ENCODE data around the gene PON1.

The PON1 gene

DNA sequence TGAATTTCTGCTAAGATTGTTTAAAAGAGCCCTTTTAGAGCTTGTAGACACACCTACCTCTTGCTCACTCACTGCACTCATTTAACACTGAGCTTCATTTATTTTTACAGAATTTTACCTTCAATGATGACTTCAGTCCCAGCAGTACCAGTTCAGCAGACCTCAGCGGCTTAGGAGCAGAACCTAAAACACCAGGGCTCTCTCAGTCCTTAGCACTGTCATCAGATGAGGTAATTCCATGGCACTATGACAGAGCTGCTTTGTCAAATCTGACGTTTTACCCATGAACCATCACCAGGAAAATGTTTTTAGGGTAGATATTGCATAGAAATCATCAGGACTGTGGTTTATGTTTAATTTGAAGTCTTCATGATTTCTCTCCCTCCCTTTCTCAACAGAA lies 38.2 kb downstream of the PON1 start:
- TF ChIP-seq, protein P1, sequence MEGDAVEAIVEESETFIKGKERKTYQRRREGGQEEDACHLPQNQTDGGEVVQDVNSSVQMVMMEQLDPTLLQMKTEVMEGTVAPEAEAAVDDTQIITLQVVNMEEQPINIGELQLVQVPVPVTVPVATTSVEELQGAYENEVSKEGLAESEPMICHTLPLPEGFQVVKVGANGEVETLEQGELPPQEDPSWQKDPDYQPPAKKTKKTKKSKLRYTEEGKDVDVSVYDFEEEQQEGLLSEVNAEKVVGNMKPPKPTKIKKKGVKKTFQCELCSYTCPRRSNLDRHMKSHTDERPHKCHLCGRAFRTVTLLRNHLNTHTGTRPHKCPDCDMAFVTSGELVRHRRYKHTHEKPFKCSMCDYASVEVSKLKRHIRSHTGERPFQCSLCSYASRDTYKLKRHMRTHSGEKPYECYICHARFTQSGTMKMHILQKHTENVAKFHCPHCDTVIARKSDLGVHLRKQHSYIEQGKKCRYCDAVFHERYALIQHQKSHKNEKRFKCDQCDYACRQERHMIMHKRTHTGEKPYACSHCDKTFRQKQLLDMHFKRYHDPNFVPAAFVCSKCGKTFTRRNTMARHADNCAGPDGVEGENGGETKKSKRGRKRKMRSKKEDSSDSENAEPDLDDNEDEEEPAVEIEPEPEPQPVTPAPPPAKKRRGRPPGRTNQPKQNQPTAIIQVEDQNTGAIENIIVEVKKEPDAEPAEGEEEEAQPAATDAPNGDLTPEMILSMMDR (conservative IDR thresholded peaks at IDR 0.05; ENCODE audit: low read length) = no peak
- no peak for DNase-seq (ENCODE audit: low read depth)
- H3K4me3 ChIP-seq (ENCODE audit: low read length) = no peak overlapping the region

DNA sequence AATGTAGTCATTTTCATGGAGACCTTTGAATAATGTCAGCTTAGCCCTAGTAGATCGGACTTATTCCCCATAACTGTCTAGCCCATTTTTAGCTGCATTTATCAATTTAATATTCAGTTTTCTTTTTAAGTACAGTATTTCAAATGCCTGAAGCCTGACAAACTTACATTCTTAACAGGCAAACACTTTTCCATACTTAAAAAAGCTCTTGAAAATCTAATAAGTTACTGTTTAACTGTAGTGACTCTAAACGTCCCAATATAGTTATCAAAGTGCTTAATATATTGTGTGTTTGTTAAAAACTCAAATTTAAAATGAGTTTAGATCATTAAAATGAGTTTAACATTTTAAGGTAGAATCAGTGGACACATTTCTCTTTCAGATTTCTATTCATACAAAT lies 44.9 kb downstream of the PON1 start:
- DNase-seq (ENCODE audit: low read depth) = no peak
- TF ChIP-seq, protein P1 (conservative IDR thresholded peaks at IDR 0.05; ENCODE audit: low read length) = no peak
- no peak overlapping the region for H3K4me3 ChIP-seq (ENCODE audit: low read length)

DNA sequence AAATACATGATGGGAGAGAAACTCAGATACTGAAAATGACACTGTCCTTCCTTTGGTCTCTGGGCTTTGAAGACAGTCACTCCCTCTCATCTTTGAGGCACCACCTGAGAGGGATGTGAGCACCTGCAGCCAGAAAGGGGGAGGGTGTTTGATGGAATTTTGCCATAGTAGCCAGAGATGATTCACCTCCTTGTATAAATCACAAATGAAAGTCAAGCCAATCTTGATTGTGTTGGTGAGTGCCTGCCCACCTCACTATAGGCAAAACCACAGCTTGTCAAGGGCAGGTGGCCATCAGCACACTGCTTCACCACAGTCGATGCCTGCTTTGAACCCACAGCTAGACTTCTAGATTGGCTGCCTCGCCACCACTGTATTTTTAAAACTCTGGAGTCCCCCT lies 48.2 kb downstream of the PON1 start:
- TF ChIP-seq, protein P1 (conservative IDR thresholded peaks at IDR 0.05; ENCODE audit: low read length) = no peak
- no peak overlapping the region for H3K4me3 ChIP-seq (ENCODE audit: low read length)
- no peak for DNase-seq (ENCODE audit: low read depth)

DNA sequence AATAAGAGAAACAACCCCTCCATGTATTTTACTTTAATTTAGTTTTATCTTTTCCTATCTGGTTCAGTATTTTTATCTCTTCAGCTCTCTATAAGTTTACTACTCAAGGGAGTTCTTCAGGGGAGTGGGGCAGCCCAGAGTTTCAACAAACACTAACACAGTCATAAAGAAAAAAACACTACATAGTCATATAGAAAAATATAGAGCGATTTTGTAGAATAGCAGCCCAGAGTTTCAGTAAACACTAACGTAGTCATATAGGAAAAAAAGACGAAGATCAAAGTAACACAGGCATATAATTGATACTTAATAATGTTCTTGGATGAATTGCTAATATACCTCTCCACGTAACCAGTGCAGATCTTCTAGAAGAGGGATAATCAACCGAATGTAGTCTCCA lies 54.7 kb downstream of the PON1 start:
- no peak overlapping the region for H3K4me3 ChIP-seq (ENCODE audit: low read length)
- TF ChIP-seq, protein P1 (conservative IDR thresholded peaks at IDR 0.05; ENCODE audit: low read length) = no peak
- DNase-seq (ENCODE audit: low read depth) = no peak

DNA sequence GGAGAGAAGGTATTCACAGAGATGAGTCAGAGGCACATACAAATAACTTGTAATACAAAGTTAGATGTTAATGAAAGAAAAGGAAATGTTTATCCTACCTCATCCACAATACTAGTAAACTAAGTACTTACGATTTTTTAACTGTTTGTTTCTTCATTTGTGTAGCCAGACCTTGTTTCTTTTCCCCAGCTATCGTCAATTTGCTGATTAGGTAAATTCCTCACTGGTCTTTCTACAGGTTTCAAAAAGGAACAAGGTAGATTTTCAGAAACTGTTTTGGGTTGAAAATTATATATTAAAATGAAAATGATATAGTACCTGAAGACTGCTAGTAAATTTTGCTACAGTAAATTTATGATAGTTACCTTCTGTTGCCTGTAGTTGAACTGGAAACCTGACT lies 56.6 kb downstream of the PON1 start:
- TF ChIP-seq, protein P1 (conservative IDR thresholded peaks at IDR 0.05; ENCODE audit: low read length) = no peak
- H3K4me3 ChIP-seq (ENCODE audit: low read length) = no peak overlapping the region
- DNase-seq (ENCODE audit: low read depth) = no peak

DNA sequence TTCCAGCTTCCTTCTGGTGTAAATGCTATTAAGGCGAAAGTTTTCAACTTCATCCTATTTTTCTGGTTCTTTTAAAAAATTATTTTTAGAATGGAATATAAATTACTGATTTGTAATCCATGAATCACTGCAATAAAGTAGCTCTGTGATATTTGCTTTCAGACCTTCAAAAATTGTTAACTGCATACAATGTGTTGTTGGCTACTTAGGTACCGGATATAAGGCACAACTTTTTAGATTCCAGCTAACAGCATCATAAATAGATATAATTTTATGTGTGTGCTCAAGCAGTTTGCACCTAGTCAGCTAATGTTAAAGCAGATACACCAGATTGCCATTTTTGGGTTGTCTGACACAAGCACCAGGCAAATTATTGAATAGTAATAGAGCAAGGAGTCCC lies 58.7 kb downstream of the PON1 start:
- TF ChIP-seq, protein P1 (conservative IDR thresholded peaks at IDR 0.05; ENCODE audit: low read length) = no peak
- no peak for DNase-seq (ENCODE audit: low read depth)

DNA sequence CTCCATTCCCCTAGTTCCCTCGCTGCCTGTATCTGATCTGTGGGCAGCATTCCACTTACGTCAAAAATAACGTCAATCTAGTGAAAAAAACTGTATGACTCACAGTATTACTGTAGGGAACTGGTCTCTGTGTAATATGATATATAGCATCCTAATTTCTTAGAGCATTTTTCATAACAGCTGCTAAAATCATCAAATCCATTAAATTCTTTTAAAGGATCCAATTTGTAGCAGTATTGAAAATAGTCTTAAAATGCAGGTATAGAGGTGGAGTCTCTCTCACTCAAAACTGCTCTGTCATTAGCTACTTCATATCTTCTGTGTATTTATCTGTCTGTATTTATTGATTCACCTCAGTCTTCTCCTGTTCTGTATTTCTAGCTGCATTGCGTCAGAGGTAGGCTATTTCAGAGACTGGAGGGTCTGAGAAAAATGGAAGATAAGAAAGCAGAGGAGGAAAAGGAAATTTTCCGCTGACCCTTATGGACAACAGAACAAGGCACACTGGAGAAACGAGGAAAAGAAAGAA lies 59.9 kb downstream of the PON1 start:
- TF ChIP-seq, protein P1 (conservative IDR thresholded peaks at IDR 0.05; ENCODE audit: low read length) = no peak
- no peak overlapping the region for H3K4me3 ChIP-seq (ENCODE audit: low read length)
- no peak for DNase-seq (ENCODE audit: low read depth)

More for the DNA sequence above, 58.7 kb downstream of the PON1 start:
- H3K4me3 ChIP-seq (ENCODE audit: low read length) = no peak overlapping the region

Data from AG10803 (cell line).